ENCODE results near the gene TMEM245. TPM values are rescaled to one million over a fixed set of nuclear protein-coding genes. Genes with fewer than 3 reads are reported as not detected.

The TMEM245 gene
- total and polyA plus RNA-seq, 2 of the 13 experiments (the other 11 are each of a cell fraction or from before 2014, with no cell fraction given) = 53.5 to 55.4 TPM

DNA sequence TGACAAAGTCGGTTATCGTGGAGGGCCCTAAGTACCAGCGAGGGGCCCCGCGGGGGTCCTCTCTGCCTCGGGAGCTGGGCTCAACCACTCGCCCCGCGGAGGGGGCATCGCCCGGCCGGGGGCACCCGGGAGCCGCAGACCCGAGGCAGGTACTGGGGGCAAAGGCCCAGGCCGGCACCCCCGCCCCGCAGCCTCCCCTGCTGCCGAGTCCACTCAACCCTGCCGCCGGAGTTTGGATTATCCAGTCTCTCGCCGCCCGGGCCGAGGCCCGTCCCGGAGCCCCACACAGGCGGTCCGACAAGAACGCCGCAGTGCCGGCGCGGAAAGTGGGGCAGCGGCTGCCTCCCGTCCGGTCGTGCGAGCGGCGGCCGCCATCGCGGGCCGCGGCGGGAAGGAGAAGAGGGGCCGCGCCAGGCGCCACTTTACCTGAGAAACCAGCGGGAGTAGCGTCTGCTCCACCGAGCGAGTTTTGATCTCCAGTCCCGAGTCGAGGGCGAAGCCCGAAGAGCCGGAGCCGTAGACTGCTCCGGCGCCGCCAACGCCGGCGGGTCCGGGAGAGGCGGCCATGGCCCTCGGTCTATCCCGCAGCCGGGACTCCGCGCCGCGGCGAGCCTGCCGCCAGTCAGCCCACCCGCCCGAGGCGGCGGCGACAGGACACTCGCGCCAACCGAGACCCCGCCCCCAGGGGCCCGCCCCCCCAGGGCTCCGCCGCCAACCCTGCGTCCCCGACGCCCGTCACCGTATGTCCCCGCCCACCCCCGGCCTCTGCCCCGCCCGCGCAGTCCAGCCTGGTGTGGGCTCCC lies 106.7 kb downstream of the TMEM245 start, which contains the start of gene CTNNAL1 (continued):
- no peak for TF ChIP-seq ZNF703 (CRISPR knock-in tag; IDR thresholded peaks at IDR 0.05; ENCODE audit: borderline replicate concordance)
- no peak for TF ChIP-seq FOSL1 (CRISPR knock-in tag; IDR thresholded peaks at IDR 0.05; ENCODE audit: borderline replicate concordance)
- TF ChIP-seq PRPF4 (IDR thresholded peaks at IDR 0.05; ENCODE audit: low read depth, low read length, poor library complexity, severe bottlenecking) = no peak
- 0 out of 2 replicates have a peak, but pooled peaks have one; percentile 20 for TF ChIP-seq E2F1 (CRISPR knock-in tag; IDR thresholded peaks at IDR 0.05)
- TF ChIP-seq ATF7 (IDR thresholded peaks at IDR 0.05) = no peak
- TF ChIP-seq ATF7 (CRISPR knock-in tag; IDR thresholded peaks at IDR 0.05) = no peak
- no peak for TF ChIP-seq BCL3 (CRISPR knock-in tag; IDR thresholded peaks at IDR 0.05)
- TF ChIP-seq TFDP2 (CRISPR knock-in tag; IDR thresholded peaks at IDR 0.05) = peak; percentile 50; the same call in 1 of the 2 replicates
- TF ChIP-seq CEBPB (IDR thresholded peaks at IDR 0.05; ENCODE audit: borderline replicate concordance, low read depth, low read length) = no peak
- no peak for TF ChIP-seq ZNF260 (CRISPR knock-in tag; IDR thresholded peaks at IDR 0.05; ENCODE audit: borderline replicate concordance, low read depth)
- TF ChIP-seq POLR2A (IDR thresholded peaks at IDR 0.05; ENCODE audit: insufficient read depth in 1 of 2, low read depth in 2 of 2, low read length in 2 of 2) = peak; percentile 83 to 89
- TF ChIP-seq ZNF510 (CRISPR knock-in tag; IDR thresholded peaks at IDR 0.05; ENCODE audit: low read depth) = no peak
- no peak for TF ChIP-seq NPAS2 (CRISPR knock-in tag; IDR thresholded peaks at IDR 0.05; ENCODE audit: borderline replicate concordance)
- no peak for TF ChIP-seq ZNF33A (CRISPR knock-in tag; IDR thresholded peaks at IDR 0.05; ENCODE audit: borderline replicate concordance)
- no peak for TF ChIP-seq TGIF2 (CRISPR knock-in tag; IDR thresholded peaks at IDR 0.05)
- TF ChIP-seq, protein P1, sequence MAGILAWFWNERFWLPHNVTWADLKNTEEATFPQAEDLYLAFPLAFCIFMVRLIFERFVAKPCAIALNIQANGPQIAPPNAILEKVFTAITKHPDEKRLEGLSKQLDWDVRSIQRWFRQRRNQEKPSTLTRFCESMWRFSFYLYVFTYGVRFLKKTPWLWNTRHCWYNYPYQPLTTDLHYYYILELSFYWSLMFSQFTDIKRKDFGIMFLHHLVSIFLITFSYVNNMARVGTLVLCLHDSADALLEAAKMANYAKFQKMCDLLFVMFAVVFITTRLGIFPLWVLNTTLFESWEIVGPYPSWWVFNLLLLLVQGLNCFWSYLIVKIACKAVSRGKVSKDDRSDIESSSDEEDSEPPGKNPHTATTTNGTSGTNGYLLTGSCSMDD (CRISPR knock-in tag; IDR thresholded peaks at IDR 0.05) = no peak
- TF ChIP-seq, protein P2, sequence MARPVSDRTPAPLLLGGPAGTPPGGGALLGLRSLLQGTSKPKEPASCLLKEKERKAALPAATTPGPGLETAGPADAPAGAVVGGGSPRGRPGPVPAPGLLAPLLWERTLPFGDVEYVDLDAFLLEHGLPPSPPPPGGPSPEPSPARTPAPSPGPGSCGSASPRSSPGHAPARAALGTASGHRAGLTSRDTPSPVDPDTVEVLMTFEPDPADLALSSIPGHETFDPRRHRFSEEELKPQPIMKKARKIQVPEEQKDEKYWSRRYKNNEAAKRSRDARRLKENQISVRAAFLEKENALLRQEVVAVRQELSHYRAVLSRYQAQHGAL (CRISPR knock-in tag; IDR thresholded peaks at IDR 0.05; ENCODE audit: not compliant biosample characterization) = no peak
- no peak for TF ChIP-seq SRSF9 (IDR thresholded peaks at IDR 0.05; ENCODE audit: borderline replicate concordance, insufficient read depth, low read depth, low read length, poor library complexity, severe bottlenecking)
- TF ChIP-seq, protein P3, sequence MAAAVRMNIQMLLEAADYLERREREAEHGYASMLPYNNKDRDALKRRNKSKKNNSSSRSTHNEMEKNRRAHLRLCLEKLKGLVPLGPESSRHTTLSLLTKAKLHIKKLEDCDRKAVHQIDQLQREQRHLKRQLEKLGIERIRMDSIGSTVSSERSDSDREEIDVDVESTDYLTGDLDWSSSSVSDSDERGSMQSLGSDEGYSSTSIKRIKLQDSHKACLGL (CRISPR knock-in tag; IDR thresholded peaks at IDR 0.05) = 0 out of 2 replicates have a peak, but pooled peaks have one; percentile 17
- no peak for TF ChIP-seq FOSL2 (CRISPR knock-in tag; IDR thresholded peaks at IDR 0.05)
- TF ChIP-seq, protein P4, sequence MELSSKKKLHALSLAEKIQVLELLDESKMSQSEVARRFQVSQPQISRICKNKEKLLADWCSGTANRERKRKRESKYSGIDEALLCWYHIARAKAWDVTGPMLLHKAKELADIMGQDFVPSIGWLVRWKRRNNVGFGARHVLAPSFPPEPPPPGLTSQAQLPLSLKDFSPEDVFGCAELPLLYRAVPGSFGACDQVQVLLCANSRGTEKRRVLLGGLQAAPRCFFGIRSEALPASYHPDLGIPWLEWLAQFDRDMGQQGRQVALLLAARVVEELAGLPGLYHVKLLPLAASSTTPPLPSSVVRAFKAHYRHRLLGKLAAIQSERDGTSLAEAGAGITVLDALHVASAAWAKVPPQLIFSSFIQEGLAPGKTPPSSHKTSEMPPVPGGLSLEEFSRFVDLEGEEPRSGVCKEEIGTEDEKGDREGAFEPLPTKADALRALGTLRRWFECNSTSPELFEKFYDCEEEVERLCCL (CRISPR knock-in tag; IDR thresholded peaks at IDR 0.05; ENCODE audit: borderline replicate concordance) = no peak

Measured in HepG2 (cell line).